HCT116 (cell line): ENCODE measurements around the gene CDH2. TPM values are rescaled to one million over a fixed set of nuclear protein-coding genes. Genes with fewer than 3 reads are reported as not detected.

Experiments used
- ATAC-seq: fragments of 200-7000 bp; cut with Tn5 transposase; 2 replicates; pipeline ENCODE4 v1.9.1; 2020; ENCODE audit warnings: mild to moderate bottlenecking, moderate library complexity
- BruUV-seq: library from RNA; stranded (reverse); fragments of 400-500 nt; replicated peaks from 2 replicates; lab custom pipeline; 2021; lab: Mats Ljungman, UMichigan
- CTCF ChIA-PET: fragments of 300-600 bp; sonication (Branson Sonifier 250); formaldehyde crosslinking; loops from one replicate; lab custom pipeline; 2021; ENCODE audit warnings: antibody characterized with exemption; lab: Charles Lee
- POLR2A ChIA-PET: fragments of 300-600, 350-600 bp; sonication (Branson Sonifier 250); formaldehyde crosslinking; loops from one replicate; lab custom pipeline; 2021; ENCODE audit warnings: antibody characterized with exemption; lab: Charles Lee
- RAD21 ChIA-PET, 2 experiments: fragments of 300-600 bp; sonication (Branson Sonifier 250); formaldehyde crosslinking; loops; one replicate each; lab custom pipeline; 2023; ENCODE audit warnings: low total read pairs in 2 of 2; ENCODE audit not compliant: uncharacterized antibody in 2 of 2, unreplicated experiment in 2 of 2, low non-redundant PET in 1 of 2; lab: Charles Lee
- DNase-seq: peaks from one replicate; pipeline ENCODE4 v3.0.0-alpha.2; 2010; ENCODE audit warnings: low read depth, low spot score
- H2AFZ ChIP-seq: fragments of 200-600 bp; shearing (Covaris generic), sonication (generic); 2 replicates; pipeline ENCODE4 v1.6.1; 2017; ENCODE audit warnings: low read depth, mixed run types, mixed read lengths, antibody characterized with exemption, low read length; ENCODE audit not compliant: poor library complexity, severe bottlenecking
- H3K27ac ChIP-seq: 2 replicates; pipeline ENCODE4 v1.5.1; 2012; ENCODE audit warnings: low read depth, low read length
- H3K27me3 ChIP-seq: fragments of 200-600 bp; sonication (generic); 2 replicates; pipeline ENCODE4 v1.6.1; 2016; ENCODE audit warnings: mixed run types, low read length, mixed read lengths; ENCODE audit not compliant: insufficient read depth
- H3K36me3 ChIP-seq, 2 experiments: fragments of 200-500 bp in 1 of 2; fragments of 200-600 bp in 1 of 2; sonication (Bioruptor generic) in 1 of 2; sonication (generic) in 1 of 2; 2 replicates each; pipeline versions ENCODE4 v1.5.1 to v1.6.1; 2014 to 2016; ENCODE audit warnings: low read length in 2 of 2, inconsistent platforms in 1 of 2, mixed read lengths in 1 of 2, mixed run types in 1 of 2; ENCODE audit not compliant: insufficient read depth in 2 of 2, control insufficient read depth in 1 of 2
- H3K4me1 ChIP-seq, 2 experiments: fragments of 200-600 bp in 1 of 2; sonication (generic) in 1 of 2; 2 replicates each; pipeline versions ENCODE4 v1.5.1 to v1.6.1; 2012 to 2017; ENCODE audit warnings: low read length in 2 of 2, inconsistent platforms in 1 of 2, mild to moderate bottlenecking in 1 of 2, mixed read lengths in 1 of 2, mixed run types in 1 of 2, moderate library complexity in 1 of 2; ENCODE audit not compliant: insufficient read depth in 2 of 2, control insufficient read depth in 1 of 2
- H3K4me2 ChIP-seq: fragments of 200-600 bp; sonication (generic); 2 replicates; pipeline ENCODE4 v1.6.1; 2017; ENCODE audit warnings: mixed run types, low read length, mixed read lengths
- H3K4me3 ChIP-seq, 2 experiments: fragments of 200-600 bp in 1 of 2; sonication (generic) in 1 of 2; replicated peaks in 1 of 2; 2 replicates each; pipeline ENCODE4 v1.5.1; 2011 to 2016; ENCODE audit warnings: low read length in 2 of 2, control low read depth in 1 of 2, low read depth in 1 of 2, mild to moderate bottlenecking in 1 of 2, mixed read lengths in 1 of 2, mixed run types in 1 of 2
- H3K79me2 ChIP-seq: fragments of 200-600 bp; sonication (generic); 2 replicates; pipeline ENCODE4 v1.6.1; 2017; ENCODE audit warnings: mild to moderate bottlenecking, mixed run types, low read length, moderate library complexity, mixed read lengths; ENCODE audit not compliant: insufficient read depth
- H3K9ac ChIP-seq: fragments of 200-600 bp; sonication (generic); 2 replicates; pipeline ENCODE4 v1.6.1; 2016; ENCODE audit warnings: low read length, mixed read lengths
- H3K9me2 ChIP-seq: fragments of 200-600 bp; sonication (generic), shearing (Covaris generic); 2 replicates; pipeline ENCODE4 v1.6.1; 2017; ENCODE audit warnings: mixed run types, mild to moderate bottlenecking, moderate library complexity; ENCODE audit not compliant: insufficient read depth
- H3K9me3 ChIP-seq, 2 experiments: fragments of 200-500 bp in 1 of 2; fragments of 200-600 bp in 1 of 2; sonication (Bioruptor generic) in 1 of 2; sonication (generic) in 1 of 2; 2 replicates each; pipeline ENCODE4 v1.6.1; 2014 to 2017; ENCODE audit warnings: low read length in 2 of 2, mixed read lengths in 2 of 2, inconsistent platforms in 1 of 2, low read depth in 1 of 2, mild to moderate bottlenecking in 1 of 2, mixed run types in 1 of 2, moderate library complexity in 1 of 2; ENCODE audit not compliant: control insufficient read depth in 1 of 2, insufficient read depth in 1 of 2
- H4K20me1 ChIP-seq: fragments of 200-600 bp; sonication (generic), shearing (Covaris generic); 2 replicates; pipeline ENCODE4 v1.6.1; 2017; ENCODE audit warnings: mixed run types, mild to moderate bottlenecking, moderate library complexity; ENCODE audit not compliant: insufficient read depth
- ATF3 ChIP-seq: IDR thresholded peaks from 2 replicates; pipeline ENCODE4 v1.6.1; 2012
- CTCF ChIP-seq, 3 experiments: fragments of 200-600 bp in 1 of 3; sonication (generic) in 1 of 3; IDR thresholded peaks in 2 of 3; conservative IDR thresholded peaks in 1 of 3; 2 replicates each; pipeline ENCODE4 v1.5.1; 2012 to 2017; ENCODE audit warnings: low read depth in 2 of 3, low read length in 2 of 3, antibody characterized with exemption in 1 of 3, borderline replicate concordance in 1 of 3, control low read depth in 1 of 3, mild to moderate bottlenecking in 1 of 3, mixed read lengths in 1 of 3, mixed run types in 1 of 3, moderate library complexity in 1 of 3; ENCODE audit not compliant: insufficient read depth in 1 of 3
- JUND ChIP-seq: IDR thresholded peaks from 2 replicates; pipeline ENCODE4 v1.6.1; 2012
- MAX ChIP-seq: IDR thresholded peaks from 2 replicates; pipeline ENCODE4 v1.6.1; 2012
- SP1 ChIP-seq: IDR thresholded peaks from 2 replicates; pipeline ENCODE4 v1.6.1; 2012; ENCODE audit warnings: low read depth
- SRF ChIP-seq: IDR thresholded peaks from 2 replicates; pipeline ENCODE4 v1.6.1; 2012; ENCODE audit warnings: low read depth
- ZBTB33 ChIP-seq: IDR thresholded peaks from 2 replicates; pipeline ENCODE4 v1.6.1; 2011; ENCODE audit warnings: mild to moderate bottlenecking, low read length, moderate library complexity; ENCODE audit not compliant: insufficient replicate concordance; ENCODE audit errors: extremely low read depth
- intact Hi-C: fragments of 100-400 bp; cut with micrococcal nuclease; formaldehyde crosslinking; loops from 2 replicates; pipeline ENCODE4 v1.10.0; 2022
- total RNA-seq: library from RNA; stranded (reverse); gene quantifications from one replicate; pipeline ENCODE4 v1.2.1, GENCODE V29; 2021; ENCODE audit not compliant: unreplicated experiment

CDH2 gene
- total RNA-seq, 1 experiment from 2014 or later = 0.15 TPM

- Histone ChIP-seq H3K9me2 (no peaks in the 10 kb centered on the region), H3K36me3 (no peaks in the 10 kb centered on the region), H2AFZ (no peak overlapping the region), H3K27me3 (no peaks in the 10 kb centered on the region), H3K4me2 (no peak overlapping the region), H3K4me3 (no peak overlapping the region), H3K9me3 (no peaks in the 10 kb centered on the region), H3K9ac (no peak overlapping the region), H3K79me2 (no peaks in the 10 kb centered on the region), H3K4me1 (no peaks in the 10 kb centered on the region), H3K27ac (no peak overlapping the region), H4K20me1 (no peaks in the 10 kb centered on the region)
- intact Hi-C loops = no loop called here
- RAD21 ChIA-PET = no interaction called here
- CTCF ChIA-PET = no interaction called here
- no peak for TF ChIP-seq SRF
- no peak for TF ChIP-seq ZBTB33
- TF ChIP-seq ATF3 = no peak
- no peak for TF ChIP-seq JUND
- no peak for TF ChIP-seq CTCF (IDR thresholded peaks at IDR 0.05 in 2 of 3, conservative IDR thresholded peaks at IDR 0.05 in 1 of 3; ENCODE audit: borderline replicate concordance in 1 of 3, insufficient read depth in 1 of 3, low read depth in 2 of 3, low read length in 2 of 3)
- TF ChIP-seq SP1 = no peak
- TF ChIP-seq MAX = no peak
- ATAC-seq (no peak), DNase-seq (no peak)
- no TSS peak for BruUV-seq
- POLR2A ChIA-PET = no interaction called here
Measured at GRCh38 chr18:28147674-28148171, 29.2 kb downstream of the CDH2 start.
